ENCODE measurements around the gene ACP4. TPM values are rescaled to one million over a fixed set of nuclear protein-coding genes. Genes with fewer than 3 reads are reported as not detected.

The ACP4 gene
- total RNA-seq, 1 donor from 2014 or later = not detected

GRCh38 chr19:50796128-50796633 lies 6.0 kb downstream of the ACP4 start:
- H3K4me3 Mint-ChIP-seq = no peak overlapping the region

GRCh38 chr19:50796634-50797428 lies 6.6 kb downstream of the ACP4 start:
- Mint-ChIP-seq H3K27ac (no peak overlapping the region), H3K4me1 (ENCODE audit: unreplicated experiment) (peaks cover 6% of the 10 kb centered on the region), H3K9me3 (no peaks in the 10 kb centered on the region), H3K36me3 (peaks cover 6% of the 10 kb centered on the region), H3K27me3 (no peaks in the 10 kb centered on the region), H3K4me3 (no peak overlapping the region)
- DNase-seq (ENCODE audit: extremely low spot score, unreplicated experiment) = no peak
- TF ChIP-seq CTCF (conservative IDR thresholded peaks at IDR 0.05) = no peak

More at GRCh38 chr19:50796128-50796633, 6.0 kb downstream of the ACP4 start:
- H3K27me3 Mint-ChIP-seq = no peaks in the 10 kb centered on the region
- TF ChIP-seq CTCF (conservative IDR thresholded peaks at IDR 0.05) = no peak
- H3K4me1 Mint-ChIP-seq (ENCODE audit: unreplicated experiment) = peaks cover 4% of the 10 kb centered on the region
- H3K9me3 Mint-ChIP-seq = no peaks in the 10 kb centered on the region
- no peak for DNase-seq (ENCODE audit: extremely low spot score, unreplicated experiment)
- no peak overlapping the region for H3K27ac Mint-ChIP-seq
- peaks cover 5% of the 10 kb centered on the region for H3K36me3 Mint-ChIP-seq

- Mint-ChIP-seq H3K27me3 (no peaks in the 10 kb centered on the region), H3K27ac (no peak overlapping the region), H3K9me3 (no peaks in the 10 kb centered on the region), H3K4me1 (ENCODE audit: unreplicated experiment) (peaks cover 6% of the 10 kb centered on the region), H3K36me3 (peaks cover 9% of the 10 kb centered on the region), H3K4me3 (no peak overlapping the region)
- TF ChIP-seq CTCF (conservative IDR thresholded peaks at IDR 0.05) = no peak
- no peak for DNase-seq (ENCODE audit: extremely low spot score, unreplicated experiment)
Observed at GRCh38 chr19:50797429-50797780, 7.2 kb downstream of the ACP4 start.

- no peaks in the 10 kb centered on the region for H3K27me3 Mint-ChIP-seq
- no peak overlapping the region for H3K27ac Mint-ChIP-seq
- H3K36me3 Mint-ChIP-seq = peaks cover 9% of the 10 kb centered on the region
- peaks cover 11% of the 10 kb centered on the region for H3K4me1 Mint-ChIP-seq (ENCODE audit: unreplicated experiment)
- no peaks in the 10 kb centered on the region for H3K9me3 Mint-ChIP-seq
- TF ChIP-seq CTCF (conservative IDR thresholded peaks at IDR 0.05) = no peak
- no peak overlapping the region for H3K4me3 Mint-ChIP-seq
- DNase-seq (ENCODE audit: extremely low spot score, unreplicated experiment) = no peak
Observed at GRCh38 chr19:50797781-50798658, 7.8 kb downstream of the ACP4 start.

- no peak overlapping the region for H3K27ac Mint-ChIP-seq
- no peak overlapping the region for H3K4me3 Mint-ChIP-seq
- peaks cover 9% of the 10 kb centered on the region for H3K36me3 Mint-ChIP-seq
- DNase-seq (ENCODE audit: extremely low spot score, unreplicated experiment) = no peak
- no peaks in the 10 kb centered on the region for H3K27me3 Mint-ChIP-seq
- H3K9me3 Mint-ChIP-seq = no peaks in the 10 kb centered on the region
- no peak for TF ChIP-seq CTCF (conservative IDR thresholded peaks at IDR 0.05)
- H3K4me1 Mint-ChIP-seq (ENCODE audit: unreplicated experiment) = peaks cover 11% of the 10 kb centered on the region
Observed at GRCh38 chr19:50798659-50799546, 8.7 kb downstream of the ACP4 start.
